Measurements from ENCODE around the gene MORF4L1.
"Not testable (repeated sequence)": the region's sequence is repeated elsewhere in the genome, so short reads cannot be mapped to it uniquely, and the experiment has no call there.

MORF4L1 gene

DNA sequence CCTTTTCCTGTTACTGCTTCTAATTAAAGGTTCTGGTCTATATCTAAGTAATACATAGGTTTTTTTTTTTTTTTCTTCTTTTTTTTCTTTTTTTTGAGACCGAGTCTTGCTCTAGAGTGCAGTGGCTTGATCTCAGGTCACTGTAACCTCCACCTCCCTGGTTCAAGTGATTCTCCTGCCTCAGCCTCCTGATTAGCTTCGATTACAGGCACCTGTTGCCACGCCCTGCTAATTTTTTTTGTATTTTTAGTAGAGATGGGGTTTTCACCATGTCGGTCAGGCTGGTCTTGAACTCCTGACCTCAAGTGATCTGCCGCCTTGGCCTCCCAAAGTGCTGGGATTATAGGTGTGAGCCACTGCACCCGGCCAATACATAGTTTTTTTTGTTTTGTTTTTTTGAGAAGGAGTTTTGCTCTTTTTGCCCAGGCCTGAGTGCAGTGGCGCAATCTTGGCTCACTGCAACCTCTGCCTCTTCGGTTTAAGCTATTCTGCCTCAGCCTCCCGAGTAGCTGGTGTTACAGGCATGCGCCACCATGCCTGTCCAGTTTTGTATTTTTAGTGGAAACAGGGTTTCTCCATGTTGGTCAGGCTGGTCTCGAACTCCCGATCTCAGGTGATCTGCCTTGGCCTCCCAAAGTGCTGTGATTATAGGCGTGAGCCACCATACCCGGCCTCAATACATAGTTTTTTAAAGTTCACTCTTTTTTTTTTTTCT is 28.3 kb downstream of the MORF4L1 start:
- not testable (repeated sequence) for DNase-seq (ENCODE audit: low spot score)

DNA sequence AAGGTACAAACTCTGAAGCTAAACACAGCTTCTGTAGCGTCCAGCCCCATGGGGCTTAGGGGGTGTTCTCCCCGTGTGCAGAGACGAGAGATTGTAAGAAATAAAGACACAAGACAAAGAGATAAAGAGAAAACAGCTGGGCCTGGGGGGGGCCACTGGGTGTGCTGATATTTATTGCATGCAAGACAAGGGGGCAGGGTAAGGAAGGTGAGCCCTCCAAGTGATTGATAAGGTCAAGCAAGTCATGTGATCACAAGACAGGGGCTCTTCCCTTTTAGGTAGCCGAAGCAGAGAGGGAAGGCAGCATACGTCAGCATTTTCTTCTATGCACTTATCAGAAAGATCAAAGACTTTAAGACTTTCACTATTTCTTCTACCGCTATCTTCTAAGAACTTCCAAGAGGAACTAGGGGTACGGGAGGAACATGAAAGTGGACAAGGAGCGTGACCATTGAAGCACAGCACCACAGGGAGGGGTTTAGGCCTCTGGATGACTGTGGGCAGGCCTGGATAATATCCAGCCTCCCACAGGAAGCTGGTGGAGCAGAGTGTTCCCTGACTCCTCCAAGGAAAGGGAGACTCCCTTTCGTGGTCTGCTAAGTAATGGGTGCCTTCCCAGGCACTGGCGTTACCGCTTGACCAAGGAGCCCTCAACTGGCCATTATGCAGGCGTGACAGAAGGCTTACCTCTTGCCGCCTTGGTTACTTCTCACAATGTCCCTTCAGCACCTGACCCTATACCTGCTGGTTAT is 29.8 kb downstream of the MORF4L1 start:
- DNase-seq (ENCODE audit: low spot score) = not testable (repeated sequence)

DNA sequence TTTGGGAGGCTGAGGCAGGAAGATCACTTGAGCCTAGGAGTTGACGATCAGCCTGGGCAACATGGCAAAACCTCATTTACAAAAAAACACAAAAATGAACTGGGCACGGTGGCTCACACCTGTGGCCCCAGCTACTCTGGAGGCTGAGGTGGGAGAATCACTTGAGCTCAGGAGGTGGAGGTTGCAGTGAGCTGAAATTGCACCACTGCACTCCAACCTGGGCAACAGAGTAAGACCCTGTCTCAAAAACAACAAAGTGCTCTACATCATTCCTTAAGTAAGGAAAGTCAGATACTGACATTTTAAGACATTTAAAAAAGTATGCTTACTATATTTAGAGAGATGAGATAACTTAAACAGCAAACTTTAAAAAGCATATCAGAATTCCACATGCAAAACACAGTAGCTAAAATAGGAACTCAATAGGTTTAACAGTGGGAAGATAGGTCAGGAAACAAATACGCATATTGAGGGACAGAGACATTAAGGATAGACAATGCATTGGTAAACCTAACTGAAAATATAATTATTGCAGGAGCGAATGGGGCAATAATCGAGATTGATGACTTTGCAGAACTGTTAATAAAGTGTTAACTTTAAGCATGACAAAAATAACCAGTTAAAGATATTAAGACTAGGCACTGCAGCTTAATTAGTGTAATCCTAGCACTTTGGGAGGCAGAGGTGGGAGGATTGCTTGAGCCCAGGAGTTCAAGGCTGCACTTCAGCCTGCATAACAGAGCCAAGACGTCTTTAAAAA is 32.1 kb downstream of the MORF4L1 start:
- DNase-seq (ENCODE audit: low spot score) = no peak

DNA sequence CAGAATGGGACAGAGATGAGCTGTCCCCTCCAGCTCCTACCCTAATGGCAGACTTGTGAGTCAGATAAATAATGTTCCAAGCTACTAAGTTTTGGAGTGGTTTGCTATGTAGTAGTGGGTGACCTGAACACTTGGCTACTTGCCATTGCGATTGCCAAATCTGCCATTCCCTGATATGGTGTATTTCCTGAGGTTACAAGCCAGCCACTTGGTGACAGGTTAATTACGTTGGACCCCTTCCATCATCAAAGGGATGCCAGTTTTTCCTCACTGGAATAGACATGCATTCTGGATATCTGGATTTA is 33.6 kb downstream of the MORF4L1 start:
- peak; percentile 25 for DNase-seq (ENCODE audit: low spot score)

DNA sequence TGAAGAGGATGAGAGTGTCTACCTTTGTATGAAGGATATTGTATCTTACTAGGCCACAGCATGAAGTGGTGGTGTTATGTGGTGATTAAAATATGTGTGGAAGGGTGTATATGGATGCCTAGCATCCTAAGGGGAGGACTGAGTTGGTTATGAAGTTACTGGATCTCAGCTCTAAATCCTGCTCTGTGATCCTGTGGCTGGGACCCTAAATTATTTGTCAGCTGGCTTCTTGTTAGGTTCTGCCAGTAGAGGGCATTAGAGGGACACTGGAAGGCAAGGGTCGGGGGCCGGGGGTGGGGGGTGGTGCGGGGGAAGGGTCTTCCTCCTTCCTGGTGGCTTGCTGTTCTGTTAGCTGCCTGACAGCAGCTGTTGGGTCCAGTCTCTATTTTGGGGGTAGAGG is 34.9 kb downstream of the MORF4L1 start:
- no peak for DNase-seq (ENCODE audit: low spot score)

DNA sequence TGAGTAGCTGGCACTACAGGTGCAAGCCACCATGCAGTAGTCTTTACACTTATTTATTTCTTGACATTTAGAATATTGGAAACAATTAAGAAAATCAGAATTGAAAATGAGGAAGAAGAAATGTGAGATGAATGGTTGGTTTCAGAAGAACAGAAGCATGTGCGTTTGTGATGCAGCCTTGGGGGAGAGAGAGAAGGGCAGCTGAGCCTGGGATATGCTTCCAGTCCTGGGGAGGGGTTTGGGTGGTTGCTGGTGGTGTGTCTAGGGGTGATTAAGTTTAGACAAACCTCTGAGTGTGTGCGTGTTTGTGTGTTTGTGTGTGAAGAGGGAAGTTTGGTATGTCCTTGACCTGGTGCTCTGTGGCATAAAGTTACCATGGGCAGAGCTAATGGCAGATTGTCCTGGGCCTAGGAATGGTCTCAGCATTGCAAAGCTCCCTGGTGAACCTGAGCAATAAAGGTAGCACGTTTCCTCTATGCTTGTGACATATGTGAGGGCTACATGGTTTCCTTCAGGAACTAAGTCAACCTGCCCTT is 36.5 kb downstream of the MORF4L1 start:
- DNase-seq (ENCODE audit: low spot score) = no peak

DNA sequence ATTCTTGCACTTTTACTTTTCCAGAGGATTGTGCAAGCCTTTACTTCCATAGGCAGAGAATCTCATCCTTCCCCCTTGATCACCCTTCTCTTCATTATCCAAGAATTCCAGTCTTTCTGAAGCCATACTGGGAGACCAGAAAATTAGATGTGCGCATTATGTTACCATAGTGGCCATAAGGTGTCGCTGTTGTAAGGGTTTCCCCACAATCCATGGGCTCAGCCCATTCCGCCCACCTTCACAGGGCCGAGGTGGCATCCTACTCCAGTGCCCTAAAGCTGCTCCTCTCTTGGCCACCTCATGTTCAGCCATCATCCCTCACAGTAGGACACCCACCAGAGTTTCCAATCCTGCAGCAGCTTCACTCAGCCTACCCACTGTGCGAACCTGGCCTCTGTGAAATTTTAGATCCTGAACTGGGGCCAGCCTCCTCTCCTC is 37.1 kb downstream of the MORF4L1 start:
- peak; percentile 48 for DNase-seq (ENCODE audit: low spot score)

DNA sequence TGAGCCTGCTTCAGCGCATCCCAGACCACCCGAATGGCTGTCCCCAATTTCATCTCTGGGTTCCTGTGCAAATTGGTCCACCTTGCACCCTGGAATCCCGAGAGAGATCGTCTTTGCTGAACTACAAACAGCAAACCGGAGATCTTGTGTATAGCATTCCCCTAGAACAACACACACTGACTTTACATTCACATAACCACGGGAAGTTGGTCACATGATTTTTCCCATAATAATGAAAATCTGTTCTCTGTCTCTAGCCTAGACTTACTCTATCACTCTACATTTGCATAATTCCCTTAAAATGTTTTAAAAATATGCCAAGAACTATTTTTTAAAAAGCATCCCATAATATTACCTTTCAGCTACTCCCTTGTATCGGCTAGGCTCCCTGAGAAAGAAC is 37.6 kb downstream of the MORF4L1 start:
- DNase-seq (ENCODE audit: low spot score) = no peak

DNA sequence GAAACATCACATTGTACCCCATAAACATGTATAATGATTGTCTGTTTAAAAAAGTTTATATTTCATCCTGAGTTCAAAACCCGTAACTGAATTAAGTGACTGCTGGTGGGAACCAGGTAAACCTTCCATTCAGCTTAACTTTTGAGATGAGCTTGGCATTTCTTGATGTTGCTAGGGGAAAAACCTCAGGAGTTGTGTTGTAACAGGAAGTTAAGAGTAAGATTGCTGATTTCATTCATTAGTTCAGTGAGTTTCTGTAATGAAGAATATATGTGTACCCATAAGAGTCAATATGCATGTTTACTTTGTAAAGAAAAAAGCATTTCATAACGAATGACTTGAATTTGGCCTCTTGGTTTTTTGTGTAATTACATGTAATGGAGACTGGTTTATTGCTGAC is 39.6 kb downstream of the MORF4L1 start:
- no peak for DNase-seq (ENCODE audit: low spot score)

DNA sequence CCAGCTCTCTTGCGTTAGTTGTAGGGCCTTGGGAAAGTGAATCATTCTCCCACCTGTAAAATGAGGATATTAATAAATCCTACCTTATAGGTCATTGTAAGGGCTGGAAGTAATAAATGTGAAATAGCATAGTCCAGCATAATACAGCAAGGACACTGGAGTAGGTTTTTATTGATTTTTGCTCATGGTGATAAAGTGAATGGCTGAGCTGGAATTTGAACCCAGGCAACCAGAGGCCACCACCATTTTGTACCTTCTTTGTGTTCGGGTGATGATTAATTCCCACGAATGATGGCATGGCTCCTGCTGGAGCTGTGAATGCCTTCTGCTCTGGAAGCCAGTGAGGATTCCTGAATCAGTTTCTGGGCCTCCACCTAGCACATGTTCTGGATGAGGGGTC is 40.3 kb downstream of the MORF4L1 start:
- DNase-seq (ENCODE audit: low spot score) = no peak

DNA sequence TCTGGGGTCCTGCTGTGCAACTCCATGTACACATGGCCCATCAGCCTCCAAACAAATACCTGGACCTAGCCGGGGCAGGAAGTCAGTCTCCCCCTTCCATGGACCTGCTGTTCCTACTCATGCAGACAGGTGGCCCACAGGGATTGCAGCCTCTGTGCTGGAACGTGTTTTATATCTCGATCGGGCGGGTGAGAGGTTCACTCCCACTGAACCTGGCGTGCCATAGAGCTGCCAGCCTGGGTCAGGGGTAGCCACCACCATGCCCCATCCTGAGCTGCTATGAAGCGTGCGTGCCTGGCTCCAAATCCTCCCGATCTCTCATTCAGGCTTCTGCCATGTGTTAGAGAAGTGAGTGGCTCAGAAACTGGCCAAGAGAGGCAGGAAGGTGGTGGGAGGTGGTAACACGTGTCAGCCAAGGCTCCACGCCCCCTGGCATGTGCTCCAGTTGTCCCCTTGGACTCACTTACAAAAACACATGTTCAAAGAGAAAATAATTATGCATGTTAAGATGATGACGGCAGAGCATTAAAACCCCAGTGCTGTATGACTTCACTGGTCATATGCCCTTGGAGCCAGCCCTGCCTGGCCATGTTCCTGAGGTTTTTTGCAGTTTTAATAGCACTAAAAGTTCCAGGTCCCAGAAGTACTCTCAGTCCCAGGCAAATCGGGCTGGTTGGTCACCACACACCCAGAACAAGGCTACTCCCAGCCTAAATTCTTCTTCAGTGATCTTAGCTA is 41.5 kb downstream of the MORF4L1 start:
- DNase-seq (ENCODE audit: low spot score) = no peak

DNA sequence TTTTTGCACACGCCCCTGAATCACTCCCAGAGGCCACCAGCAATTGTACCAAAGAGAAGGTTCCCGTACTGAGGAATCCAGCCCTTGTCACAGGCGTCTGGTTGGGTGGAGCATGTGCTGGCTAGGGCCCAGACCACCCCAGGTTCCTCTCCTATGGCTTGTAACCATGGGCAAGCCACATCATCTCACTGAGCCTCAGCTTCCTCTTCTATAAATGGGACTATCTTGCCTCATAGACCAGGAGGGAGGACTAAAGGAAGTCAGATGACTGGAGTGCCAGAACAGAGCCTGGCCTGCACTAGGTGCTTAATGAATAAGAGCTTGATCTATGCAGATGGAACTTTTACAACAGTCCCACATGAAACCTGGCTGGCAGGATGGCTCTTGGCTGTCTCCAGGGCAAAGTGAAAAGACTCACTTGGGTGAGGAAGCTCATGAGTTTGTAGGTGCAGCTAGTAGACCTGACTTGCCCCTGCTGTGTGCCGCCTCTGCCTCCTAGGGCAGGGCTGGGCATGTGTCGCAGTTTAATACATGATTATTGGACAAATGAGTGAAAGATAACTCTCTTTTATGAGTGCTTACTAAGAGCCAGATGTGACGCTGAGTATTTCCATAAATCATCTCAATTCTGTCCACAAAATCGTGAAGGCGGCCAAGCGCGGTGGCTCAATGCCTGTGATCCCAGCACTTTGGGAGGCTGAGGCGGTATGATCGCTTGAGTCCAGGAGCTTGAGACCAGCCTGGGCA is 42.8 kb downstream of the MORF4L1 start:
- DNase-seq (ENCODE audit: low spot score) = no peak

DNA sequence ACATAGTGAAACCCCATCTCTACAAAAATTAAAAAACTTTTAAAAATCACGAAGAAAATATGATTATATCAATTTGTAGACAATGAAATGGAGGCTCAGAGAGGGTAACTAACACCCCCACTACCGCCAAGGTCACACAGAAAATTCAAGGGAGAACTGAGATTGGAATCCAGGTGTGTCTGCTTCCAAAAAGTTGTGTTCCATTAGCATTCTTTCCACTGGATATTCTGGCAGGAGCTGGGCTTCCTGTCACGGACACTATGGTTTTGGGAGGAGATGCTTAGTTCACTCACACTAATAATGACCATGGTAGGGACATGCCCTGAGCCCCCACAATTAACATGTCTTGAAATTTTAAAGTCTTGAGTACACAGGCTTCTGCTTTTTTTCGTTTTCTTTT is 43.4 kb downstream of the MORF4L1 start:
- DNase-seq (ENCODE audit: low spot score) = no peak

DNA sequence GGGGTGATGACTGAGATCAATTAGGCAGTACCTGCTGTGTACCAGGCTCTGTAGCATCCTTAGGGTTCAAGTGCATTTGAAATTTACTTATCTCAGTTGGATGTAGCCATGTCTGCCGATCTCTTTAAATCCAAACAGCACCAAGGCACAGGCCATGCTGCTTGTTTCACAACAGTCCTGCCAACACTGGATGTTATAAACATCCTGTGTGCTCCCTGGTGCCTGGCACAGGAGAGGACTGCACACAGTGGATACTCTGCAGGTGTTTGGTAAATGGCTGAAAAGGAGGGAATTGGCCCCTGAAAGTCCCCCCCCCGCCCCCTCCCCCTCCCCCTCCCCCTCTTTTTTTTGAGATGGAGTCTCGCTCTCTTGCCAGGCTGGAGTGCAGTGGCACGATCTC is 45.2 kb downstream of the MORF4L1 start:
- no peak for DNase-seq (ENCODE audit: low spot score)

DNA sequence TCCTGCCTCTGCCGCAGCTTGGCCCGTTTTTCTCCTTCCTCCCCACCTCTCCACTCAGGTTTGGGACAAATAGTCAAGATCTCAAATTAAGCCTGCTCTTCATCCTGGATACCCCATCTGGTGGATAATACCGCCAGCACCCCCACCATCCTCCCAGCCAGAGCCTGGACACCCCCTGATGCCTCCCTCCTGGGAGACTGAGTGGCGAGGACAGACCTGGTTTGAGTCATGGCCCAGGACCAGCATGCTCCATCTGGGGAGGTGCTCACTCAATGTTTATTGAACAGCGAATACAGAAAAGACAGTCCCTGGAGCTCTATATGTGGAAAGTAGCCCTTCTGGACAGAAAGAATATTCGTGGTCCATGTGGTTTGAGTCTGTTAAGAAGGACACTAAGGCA is 48.8 kb downstream of the MORF4L1 start:
- DNase-seq (ENCODE audit: low spot score) = no peak

DNA sequence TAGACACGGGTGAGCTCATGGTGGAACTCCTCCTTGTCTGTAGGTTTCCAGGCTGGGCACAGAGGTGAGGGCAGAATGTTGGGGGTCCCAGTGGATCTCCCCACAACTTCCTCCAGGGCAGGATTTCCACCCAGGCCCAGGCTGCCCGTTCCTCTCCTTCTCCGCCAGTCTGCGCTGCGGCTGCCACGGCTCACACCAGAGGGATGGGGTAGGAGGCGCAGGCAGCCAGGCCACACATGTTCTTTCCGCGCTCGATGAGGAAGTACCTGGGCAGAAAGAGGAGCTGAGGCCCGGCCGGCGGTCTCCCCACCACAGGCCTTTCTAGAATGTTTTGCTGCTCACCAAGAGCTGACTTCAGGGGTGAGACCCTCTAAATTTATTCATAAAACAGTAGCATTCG is 49.2 kb downstream of the MORF4L1 start:
- DNase-seq (ENCODE audit: low spot score) = no peak

DNA sequence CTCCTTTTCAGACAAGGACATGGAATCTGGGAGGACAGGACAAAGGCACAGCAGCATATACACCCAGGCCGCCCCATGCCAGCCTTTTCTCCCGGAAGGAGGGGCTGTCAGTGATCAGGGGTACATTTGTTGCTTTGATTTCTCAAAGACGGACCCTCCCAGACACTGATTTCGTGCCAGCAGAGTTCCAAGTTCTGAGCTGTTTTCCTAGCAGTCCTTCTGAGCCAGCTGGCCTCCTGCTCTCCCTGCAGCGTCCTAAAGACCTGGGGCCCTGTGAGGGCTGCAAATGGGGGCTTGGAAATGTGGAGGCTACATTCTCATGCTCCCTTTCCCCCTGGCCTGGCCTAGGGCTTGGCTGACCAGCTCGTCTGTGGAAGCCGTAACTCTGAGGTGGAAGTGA is 49.8 kb downstream of the MORF4L1 start:
- DNase-seq (ENCODE audit: low spot score) = no peak

DNA sequence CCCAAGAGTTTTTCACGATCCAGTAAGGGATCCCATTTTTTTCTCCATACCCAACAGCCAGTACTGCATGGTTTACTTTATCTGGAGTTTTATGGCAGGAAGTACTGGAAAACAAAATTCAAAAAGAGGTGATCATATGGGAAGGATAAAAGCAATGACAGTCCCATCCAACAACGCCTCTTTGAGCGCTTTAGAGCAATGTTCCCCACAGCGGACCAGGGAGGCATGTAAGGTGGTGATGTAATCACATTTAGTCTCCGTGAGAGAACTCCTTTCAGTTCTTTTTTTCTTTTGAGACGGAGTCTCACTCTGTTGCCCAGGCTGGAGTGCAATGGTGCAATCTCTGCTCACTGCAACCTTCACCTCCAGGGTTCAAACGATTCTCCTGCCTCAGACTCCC is 50.3 kb downstream of the MORF4L1 start:
- no peak for DNase-seq (ENCODE audit: low spot score)

DNA sequence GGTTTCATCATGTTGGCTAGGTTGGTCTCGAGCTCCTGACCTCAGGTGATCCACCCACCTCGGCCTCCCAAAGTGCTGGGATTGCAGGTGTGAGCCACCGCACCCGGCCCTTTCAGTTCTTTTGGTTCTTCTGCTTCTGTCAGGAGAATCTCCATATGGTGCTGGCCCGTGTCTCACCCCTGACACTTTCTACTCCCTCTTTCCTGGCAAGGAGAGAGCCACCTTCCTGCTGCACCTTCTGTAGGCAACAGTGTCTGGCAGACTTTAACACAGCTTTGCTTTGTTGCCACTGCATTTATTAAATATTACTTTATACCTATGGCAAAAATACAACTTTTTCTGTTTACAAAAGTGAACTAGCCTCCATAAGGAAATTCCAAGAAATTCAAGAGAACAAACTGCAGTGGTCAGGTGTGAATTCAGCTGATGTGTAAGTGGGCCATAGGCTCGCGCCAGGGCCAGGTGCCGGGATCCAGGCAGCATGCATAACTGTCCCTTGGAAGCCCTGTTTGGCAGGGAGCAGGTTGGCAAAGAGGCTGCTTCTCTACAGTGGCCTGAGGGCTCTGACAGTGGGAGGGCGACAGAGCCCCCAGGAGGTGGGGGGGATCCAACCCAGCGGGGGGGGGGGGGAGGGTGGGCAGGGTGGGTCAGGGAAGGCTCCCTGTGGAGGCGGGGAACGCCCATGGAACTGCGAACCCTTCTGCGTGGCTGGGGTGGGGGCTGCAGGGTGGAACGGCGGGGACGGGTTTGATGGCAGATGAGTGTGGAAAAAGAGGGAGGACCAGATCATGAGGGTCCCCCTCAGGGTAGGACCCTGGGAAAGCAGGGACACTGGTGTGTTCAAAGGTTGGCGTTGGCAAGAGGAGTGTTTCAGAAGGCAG is 51.0 kb downstream of the MORF4L1 start:
- DNase-seq (ENCODE audit: low spot score) = no peak

DNA sequence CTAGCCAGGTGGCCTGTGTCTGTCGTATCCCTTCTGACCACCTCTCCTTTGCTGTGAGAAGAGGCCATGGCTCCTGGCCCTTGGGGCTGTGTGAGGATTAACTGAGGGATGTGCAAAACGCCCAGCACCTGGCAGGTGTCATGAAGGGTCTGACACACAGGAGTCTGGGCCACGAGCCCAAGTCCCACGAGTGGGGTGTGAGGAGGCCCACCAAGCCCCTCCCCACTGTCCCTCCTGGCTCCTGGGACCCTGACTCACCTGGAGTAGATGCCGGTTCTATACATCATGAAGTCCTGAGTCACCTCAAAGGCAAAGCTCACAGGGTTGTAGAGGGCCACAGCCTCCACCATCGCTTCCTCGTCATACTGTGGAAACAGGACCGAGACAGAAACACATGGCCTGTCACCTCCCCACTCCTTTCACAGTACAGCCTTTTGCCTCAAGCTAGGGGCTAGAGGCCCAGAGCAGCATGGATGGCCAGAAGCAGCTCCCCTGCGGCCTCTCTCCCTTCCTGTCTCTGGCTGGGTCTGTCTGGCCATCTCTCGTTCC is 52.5 kb downstream of the MORF4L1 start:
- no peak for DNase-seq (ENCODE audit: low spot score)
